ENCODE data around the gene ISG20.

ISG20 gene

GRCh38 chr15:88603885-88604284, 34.9 kb upstream of the ISG20 start:
- Histone ChIP-seq H3K4me2 (ENCODE audit: low read length) (no peak overlapping the region), H3K4me1 (ENCODE audit: control insufficient read depth, low read length) (no peaks in the 10 kb centered on the region), H3K4me3 (ENCODE audit: low read length) (no peak overlapping the region), H3K36me3 (ENCODE audit: control insufficient read depth, low read length) (no peaks in the 10 kb centered on the region), H3K27ac (ENCODE audit: low read depth, low read length) (no peak overlapping the region), H3K9me2 (replicated peaks; ENCODE audit: control insufficient read depth, low read length) (no peaks in the 10 kb centered on the region), H3K27me3 (ENCODE audit: control insufficient read depth, low read length) (peaks cover 21% of the 10 kb centered on the region), H3K9me3 (ENCODE audit: control insufficient read depth, insufficient read depth, low read length) (no peaks in the 10 kb centered on the region), H3K79me2 (ENCODE audit: control insufficient read depth, low read length) (no peaks in the 10 kb centered on the region), H4K20me1 (ENCODE audit: control insufficient read depth, insufficient read depth, low read depth, low read length) (no peaks in the 10 kb centered on the region), H3F3A (ENCODE audit: control insufficient read depth, insufficient read depth) (no peaks in the 10 kb centered on the region)
- TF ChIP-seq CTCF (IDR thresholded peaks at IDR 0.05; ENCODE audit: low read depth, low read length, poor library complexity, severe bottlenecking) (no peak), EZH2phosphoT487 (IDR thresholded peaks at IDR 0.05; ENCODE audit: borderline replicate concordance, low read length) (no peak)

- Histone ChIP-seq H3F3A (ENCODE audit: control insufficient read depth, insufficient read depth) (no peaks in the 10 kb centered on the region), H3K4me2 (ENCODE audit: low read length) (no peak overlapping the region), H3K27me3 (ENCODE audit: control insufficient read depth, low read length) (peaks cover 27% of the 10 kb centered on the region), H3K4me3 (ENCODE audit: low read length) (no peak overlapping the region), H3K4me1 (ENCODE audit: control insufficient read depth, low read length) (no peaks in the 10 kb centered on the region), H3K9me3 (ENCODE audit: control insufficient read depth, insufficient read depth, low read length) (no peaks in the 10 kb centered on the region), H3K9me2 (replicated peaks; ENCODE audit: control insufficient read depth, low read length) (no peaks in the 10 kb centered on the region), H4K20me1 (ENCODE audit: control insufficient read depth, insufficient read depth, low read depth, low read length) (no peaks in the 10 kb centered on the region), H3K36me3 (ENCODE audit: control insufficient read depth, low read length) (no peaks in the 10 kb centered on the region), H3K27ac (ENCODE audit: low read depth, low read length) (no peak overlapping the region), H3K79me2 (ENCODE audit: control insufficient read depth, low read length) (no peaks in the 10 kb centered on the region)
- TF ChIP-seq EZH2phosphoT487 (IDR thresholded peaks at IDR 0.05; ENCODE audit: borderline replicate concordance, low read length) (no peak), CTCF (IDR thresholded peaks at IDR 0.05; ENCODE audit: low read depth, low read length, poor library complexity, severe bottlenecking) (no peak)
These were observed 34.2 kb upstream of the ISG20 start for GRCh38 chr15:88604381-88605188.

GRCh38 chr15:88605189-88606069, 33.4 kb upstream of the ISG20 start:
- no peaks in the 10 kb centered on the region for H3K9me3 ChIP-seq (ENCODE audit: control insufficient read depth, insufficient read depth, low read length)
- TF ChIP-seq CTCF (IDR thresholded peaks at IDR 0.05; ENCODE audit: low read depth, low read length, poor library complexity, severe bottlenecking) (no peak), EZH2phosphoT487 (IDR thresholded peaks at IDR 0.05; ENCODE audit: borderline replicate concordance, low read length) (no peak)
- H3K27me3 ChIP-seq (ENCODE audit: control insufficient read depth, low read length), result peaks cover 32% of the 10 kb centered on the region

More at GRCh38 chr15:88605189-88606069, 33.4 kb upstream of the ISG20 start:
- Histone ChIP-seq H3K36me3 (ENCODE audit: control insufficient read depth, low read length) (no peaks in the 10 kb centered on the region), H3K4me3 (ENCODE audit: low read length) (no peak overlapping the region), H3K79me2 (ENCODE audit: control insufficient read depth, low read length) (no peaks in the 10 kb centered on the region), H4K20me1 (ENCODE audit: control insufficient read depth, insufficient read depth, low read depth, low read length) (no peaks in the 10 kb centered on the region), H3F3A (ENCODE audit: control insufficient read depth, insufficient read depth) (no peaks in the 10 kb centered on the region), H3K27ac (ENCODE audit: low read depth, low read length) (no peak overlapping the region), H3K9me2 (replicated peaks; ENCODE audit: control insufficient read depth, low read length) (no peaks in the 10 kb centered on the region), H3K4me2 (ENCODE audit: low read length) (no peak overlapping the region), H3K4me1 (ENCODE audit: control insufficient read depth, low read length) (no peaks in the 10 kb centered on the region)
